PC-9 (cell line): Measurements from ENCODE around the gene TXNDC12.
"Not testable (repeated sequence)": the region's sequence is repeated elsewhere in the genome, so short reads cannot be mapped to it uniquely, and the experiment has no call there.

ENCODE experiments used
- CTCF ChIP-seq: fragments of 200-600 bp; sonication (generic); conservative IDR thresholded peaks from 2 replicates; pipeline ENCODE4 v1.6.1; 2017; ENCODE audit warnings: mixed run types, antibody characterized with exemption, mild to moderate bottlenecking, moderate library complexity
- EZH2 ChIP-seq: fragments of 200-600 bp; sonication (generic); IDR thresholded peaks from 2 replicates; pipeline ENCODE4 v1.8.0; 2017; ENCODE audit warnings: antibody characterized with exemption, low read depth

DNA sequence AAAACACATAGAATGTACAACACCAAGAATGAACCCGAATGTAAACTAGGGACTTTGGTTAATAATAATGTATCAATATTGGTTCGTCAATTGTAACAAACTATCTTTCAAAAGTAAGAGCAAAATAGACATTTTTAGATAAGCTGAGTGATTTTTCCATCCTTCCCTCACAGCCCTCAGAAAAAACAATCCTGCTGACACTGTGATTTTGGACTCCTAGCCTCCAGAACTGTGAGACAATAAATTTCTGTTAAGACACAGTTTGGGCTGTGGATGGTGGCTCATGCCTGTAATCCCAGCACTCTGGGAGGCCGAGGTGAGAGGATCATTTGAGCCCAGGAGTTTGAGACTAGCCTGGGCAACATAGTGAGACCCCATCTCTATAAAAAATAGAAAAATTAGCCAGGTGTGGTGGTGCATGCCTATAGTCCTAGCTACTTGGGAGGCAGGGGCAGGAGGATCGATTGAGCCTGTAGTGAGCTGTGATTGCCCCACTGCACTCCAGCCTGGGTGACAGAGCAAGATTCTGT is 9.3 kb downstream of the TXNDC12 start:
- TF ChIP-seq EZH2, CTCF: not testable (repeated sequence)
